Occipital lobe (tissue), 2 donors: ENCODE data around the gene NPTXR. TPM values are rescaled to one million over a fixed set of nuclear protein-coding genes. Genes with fewer than 3 reads are reported as not detected.
"Not testable (repeated sequence)": the region's sequence is repeated elsewhere in the genome, so short reads cannot be mapped to it uniquely, and the experiment has no call there.

Experiments
- DNase-seq: peaks from one replicate; lab custom pipeline; 2025; lab: John Stamatoyannopoulos, UW
- total RNA-seq: library from RNA; depleted of rRNA; stranded (reverse); fragments of >200 nt; gene quantifications from one replicate; pipeline ENCODE4 v1.2.3, GENCODE V29; 2014

The NPTXR gene
- total RNA-seq, 1 donor from 2014 or later, result 11.5 TPM

- peak; percentile 36 for DNase-seq
These were observed 25.1 kb upstream of the NPTXR start for GRCh38 chr22:38868886-38869381.

GRCh38 chr22:38868286-38868721, 24.5 kb upstream of the NPTXR start:
- no peak for DNase-seq

- no peak for DNase-seq
These were observed 23.9 kb upstream of the NPTXR start for GRCh38 chr22:38867471-38868285.

- no peak for DNase-seq
These were observed 23.3 kb upstream of the NPTXR start for GRCh38 chr22:38867124-38867455.

GRCh38 chr22:38866399-38867123, 22.7 kb upstream of the NPTXR start:
- no peak for DNase-seq

DNA sequence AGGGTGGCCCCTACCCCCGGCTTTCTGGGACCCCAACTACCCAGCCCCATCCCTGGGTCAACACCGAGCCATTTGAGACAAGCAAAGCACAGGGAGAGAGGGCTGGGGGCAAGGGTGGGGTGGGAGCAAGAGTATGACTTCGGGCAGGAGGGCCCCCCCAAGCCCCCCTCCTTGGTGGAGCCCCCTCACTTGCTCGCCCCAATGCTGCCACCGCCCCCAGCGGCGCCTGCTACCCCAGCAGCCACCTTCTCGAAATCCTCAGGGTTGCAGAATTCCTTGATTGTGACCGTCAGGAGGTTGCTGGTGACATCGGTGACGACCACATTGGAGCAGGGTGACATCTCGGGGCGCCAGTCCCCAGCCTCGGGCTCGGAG, 22.2 kb upstream of the NPTXR start:
- DNase-seq, result no peak

DNA sequence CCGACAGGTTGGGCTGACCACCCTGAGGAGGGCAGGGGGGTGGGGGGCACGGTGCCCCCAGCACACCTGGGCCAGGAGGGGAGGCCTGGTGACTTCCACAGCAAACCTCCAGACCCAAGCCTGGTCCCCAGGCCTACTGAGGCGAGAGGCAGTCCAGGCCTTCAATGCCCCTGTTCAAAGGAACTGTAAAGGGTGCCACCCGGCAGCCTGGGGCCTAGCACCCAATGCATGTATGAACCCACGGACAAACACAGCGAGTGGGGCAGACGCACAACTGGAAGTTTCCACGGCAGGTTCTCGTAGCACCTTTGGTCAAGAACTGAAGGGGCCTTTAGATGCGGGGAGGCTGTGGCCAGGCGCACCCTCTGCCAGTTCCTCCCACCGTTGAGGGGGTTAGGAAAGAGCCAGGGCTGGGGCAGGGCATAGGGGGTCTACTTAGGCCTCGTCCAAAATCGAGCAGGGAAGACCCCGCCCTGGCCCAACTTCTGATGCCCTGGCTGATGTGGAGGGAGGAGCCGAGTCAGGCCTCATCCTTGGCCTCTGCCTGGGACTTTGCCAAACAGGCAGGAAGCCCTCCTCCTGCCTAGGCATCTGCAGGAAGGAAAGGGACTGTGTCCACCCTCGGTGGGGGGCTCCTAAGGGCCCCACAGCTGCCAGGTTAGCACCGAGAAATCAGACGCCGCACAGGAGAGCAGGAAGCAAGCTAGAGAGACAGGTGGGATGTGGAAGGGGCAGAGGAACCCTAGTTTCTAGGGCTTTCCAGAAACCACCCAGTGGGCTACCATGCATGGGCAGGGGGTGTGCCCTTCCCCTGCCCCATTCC, 21.6 kb upstream of the NPTXR start:
- no peak for DNase-seq

- DNase-seq, result no peak
These were observed 20.7 kb upstream of the NPTXR start for GRCh38 chr22:38864361-38865191.

DNA sequence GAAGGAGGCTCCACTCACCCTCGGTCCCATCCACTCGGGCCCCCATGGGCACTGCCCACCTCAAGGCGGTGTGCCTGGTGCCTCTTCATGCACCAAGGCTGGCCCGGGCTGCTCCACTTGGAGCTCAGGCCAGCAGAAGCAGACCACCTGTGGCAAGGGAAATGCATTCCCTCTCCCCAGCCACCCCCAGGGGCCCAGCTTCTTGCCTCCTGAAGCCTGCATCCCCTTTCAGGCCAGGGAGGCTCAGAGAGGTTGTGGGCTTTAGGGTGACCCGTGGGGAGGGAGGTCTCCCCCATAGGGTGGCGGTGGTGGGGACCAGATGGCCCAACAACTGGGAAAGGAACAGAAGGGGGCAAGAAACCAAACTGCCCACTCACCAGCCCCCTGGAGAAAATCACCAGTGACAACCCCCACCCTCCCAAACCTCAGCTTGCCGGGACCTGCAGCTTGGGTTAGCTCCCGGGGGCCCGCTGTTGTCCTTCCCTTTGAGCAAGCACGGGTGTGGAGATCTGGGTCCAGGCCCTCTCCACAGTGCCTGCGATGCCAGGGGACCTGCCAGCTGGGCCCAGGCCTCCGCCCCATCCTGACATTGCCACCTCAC, 19.8 kb upstream of the NPTXR start:
- no peak for DNase-seq

GRCh38 chr22:38862375-38863329, 18.8 kb upstream of the NPTXR start:
- DNase-seq, result no peak

DNA sequence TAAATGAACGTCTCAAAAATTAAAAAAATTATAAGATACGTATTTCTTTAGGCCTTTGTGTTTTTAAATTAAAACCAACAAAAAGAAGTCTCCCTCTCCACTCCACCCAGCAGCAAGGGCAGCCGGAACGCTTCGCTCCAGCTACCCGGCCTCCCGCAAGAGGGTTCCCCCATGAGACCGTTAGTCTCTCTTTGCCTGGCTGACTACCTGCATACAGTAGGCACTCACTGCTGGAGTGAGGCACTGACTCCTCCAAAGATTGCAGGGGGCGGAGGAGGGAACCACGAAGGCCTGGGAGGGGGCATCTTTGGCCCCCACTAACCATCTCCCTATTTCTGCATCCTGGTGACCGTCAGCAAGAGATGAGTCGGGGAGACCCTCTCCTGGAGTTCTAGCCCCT, 18.1 kb upstream of the NPTXR start:
- DNase-seq, result no peak

DNA sequence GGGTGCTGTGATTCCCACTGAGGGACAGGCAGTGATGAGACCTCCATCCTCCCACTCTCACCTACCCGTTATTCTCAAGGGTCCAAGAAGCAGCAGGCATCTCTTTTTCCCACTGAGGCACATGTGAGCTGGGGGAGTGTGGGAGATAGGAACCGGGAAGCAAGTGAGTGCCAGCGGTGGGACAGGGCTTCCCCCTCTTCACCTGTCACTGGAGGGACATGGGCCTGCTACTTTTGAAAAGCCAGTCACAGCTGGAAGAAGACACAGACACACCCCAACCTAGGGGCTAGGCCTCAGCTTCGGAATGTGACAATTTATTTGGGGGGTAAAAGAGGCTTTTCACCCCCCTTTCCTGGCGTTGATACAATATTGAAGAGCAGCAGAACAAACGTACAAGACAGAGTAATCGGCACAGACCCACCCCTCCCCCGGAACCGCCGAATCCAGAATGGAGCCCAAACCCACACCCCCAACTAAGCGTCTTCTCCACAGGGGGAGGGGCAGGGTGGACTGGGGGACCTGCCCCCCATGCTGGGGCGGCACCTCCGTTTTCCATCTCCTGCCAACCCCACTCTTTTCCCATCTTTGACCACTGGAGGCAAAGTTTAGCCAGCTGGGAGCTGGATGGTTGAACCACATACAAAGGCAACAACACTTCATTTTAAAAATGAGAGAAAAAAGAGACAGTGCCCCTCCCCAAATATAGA, 17.5 kb upstream of the NPTXR start:
- no peak for DNase-seq

DNA sequence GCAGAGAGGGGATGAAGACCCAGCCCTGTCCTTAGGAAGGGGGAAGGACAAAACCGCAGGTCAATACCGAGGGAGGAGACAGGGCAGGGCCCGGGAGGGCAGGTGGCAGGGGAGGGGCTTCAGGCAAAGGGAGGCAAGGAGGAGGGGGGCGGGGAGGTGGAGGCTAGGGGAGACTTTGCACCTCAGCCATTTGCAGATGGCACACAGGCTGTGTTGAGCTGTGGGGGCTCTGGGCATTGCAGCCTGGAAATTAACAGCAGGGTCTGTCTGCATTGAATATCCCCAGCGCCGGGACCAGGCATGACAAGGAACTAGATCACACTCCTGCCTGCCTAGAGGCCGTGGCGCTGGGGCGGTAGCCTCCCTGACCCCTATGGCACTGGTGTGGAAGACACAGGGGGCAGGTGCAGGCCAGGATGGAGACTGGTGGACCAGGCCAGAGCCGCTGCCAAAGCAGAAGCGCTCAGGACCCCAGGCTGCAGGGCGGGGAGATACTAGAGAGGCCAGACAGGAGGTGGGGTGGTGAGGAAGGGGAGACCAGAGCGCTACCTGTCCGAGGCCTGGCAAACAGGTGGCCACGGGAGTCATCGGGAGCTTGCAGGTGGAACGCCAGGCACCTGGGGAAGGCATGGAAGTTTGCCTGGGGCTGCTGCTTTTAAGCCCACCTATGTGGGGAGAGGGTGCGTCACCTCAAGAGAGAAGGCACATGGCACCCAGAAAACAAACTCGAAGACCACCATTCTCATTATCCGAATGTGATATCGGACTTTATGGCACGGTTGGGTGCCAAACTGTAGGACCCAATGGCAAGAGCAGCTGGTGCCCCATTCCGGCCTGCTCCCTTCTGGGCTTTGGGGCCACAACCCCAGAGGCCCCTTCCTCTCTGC, 16.7 kb upstream of the NPTXR start:
- no peak for DNase-seq

- DNase-seq, result no peak
These were observed 15.9 kb upstream of the NPTXR start for GRCh38 chr22:38859581-38860282.

DNA sequence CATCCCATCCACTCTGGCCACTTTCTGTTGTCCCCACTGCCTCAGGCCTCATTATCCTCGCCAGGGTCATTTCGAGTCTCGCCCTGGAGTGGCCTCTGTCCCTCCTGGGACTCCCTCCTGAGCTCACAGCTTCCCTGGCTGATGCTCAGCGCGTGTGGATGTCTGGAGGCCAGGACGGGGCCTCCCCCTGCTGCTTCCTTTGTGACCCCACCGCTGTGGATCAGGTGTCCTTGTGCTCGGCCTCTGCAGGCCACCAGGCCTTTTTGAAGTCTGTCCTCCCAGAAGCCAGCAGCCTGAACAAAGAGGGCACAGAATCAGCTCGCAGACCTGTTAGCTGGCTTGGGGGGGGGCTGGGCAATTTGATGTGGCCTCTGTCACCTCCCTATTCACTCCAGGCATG, 14.7 kb upstream of the NPTXR start:
- no peak for DNase-seq

DNA sequence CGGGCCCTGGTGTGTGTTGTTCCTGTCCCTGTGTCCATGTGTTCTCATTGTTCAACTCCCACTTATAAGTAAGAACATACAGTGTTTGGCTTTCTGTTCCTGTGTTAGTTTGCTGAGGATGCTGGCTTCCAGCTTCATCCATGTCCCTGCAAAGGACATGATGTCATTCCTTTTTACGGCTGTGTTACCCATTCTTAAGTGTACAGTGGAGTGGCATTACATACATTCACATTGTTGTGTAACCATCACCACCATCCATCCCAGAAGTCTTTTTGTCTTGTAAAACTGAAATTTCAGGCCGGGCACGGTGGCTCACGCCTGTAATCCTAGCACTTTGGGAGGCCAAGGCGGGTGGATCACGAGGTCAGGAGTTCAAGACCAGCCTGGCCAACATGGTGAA, 10.6 kb upstream of the NPTXR start:
- DNase-seq, result not testable (repeated sequence)

- not testable (repeated sequence) for DNase-seq
These were observed 10.1 kb upstream of the NPTXR start for GRCh38 chr22:38853883-38854282.
